HG03159 (cell line): ENCODE results near the gene MAPK8IP2.
A peak's percentile ranks its signal among the peaks of the same experiment; 100 is the strongest.

Source experiments
- ATAC-seq: cut with Tn5 transposase; IDR thresholded peaks from one replicate; pipeline ENCODE4 v1.9.1; 2021; ENCODE audit warnings: mild to moderate bottlenecking, moderate library complexity; ENCODE audit not compliant: unreplicated experiment

Gene MAPK8IP2

DNA sequence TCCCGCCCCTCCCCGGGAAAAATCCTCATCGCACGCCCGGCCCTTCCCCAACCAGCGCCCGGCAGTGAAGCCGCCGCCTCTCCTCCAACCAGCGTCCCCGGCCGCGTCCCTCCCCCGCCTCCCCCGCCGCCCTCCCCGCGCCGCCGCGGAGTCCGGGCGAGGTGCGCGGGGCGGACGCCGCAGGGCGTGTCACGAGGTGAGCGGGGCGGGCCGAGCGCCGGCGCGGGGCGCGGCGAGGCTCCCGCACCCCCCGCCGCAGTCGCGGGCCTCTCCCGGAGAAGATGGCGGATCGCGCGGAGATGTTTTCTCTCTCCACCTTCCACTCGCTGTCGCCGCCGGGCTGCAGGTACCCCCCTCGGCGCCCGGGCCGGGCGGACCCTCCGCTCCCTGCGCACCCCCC lies at the start of gene MAPK8IP2:
Gene MAPK8IP2, plus strand, starts transcription at position 256 of the 400 bp plus-strand sequence. Its CDS starts 26 bp downstream, at position 282.
- ATAC-seq, result no peak

DNA sequence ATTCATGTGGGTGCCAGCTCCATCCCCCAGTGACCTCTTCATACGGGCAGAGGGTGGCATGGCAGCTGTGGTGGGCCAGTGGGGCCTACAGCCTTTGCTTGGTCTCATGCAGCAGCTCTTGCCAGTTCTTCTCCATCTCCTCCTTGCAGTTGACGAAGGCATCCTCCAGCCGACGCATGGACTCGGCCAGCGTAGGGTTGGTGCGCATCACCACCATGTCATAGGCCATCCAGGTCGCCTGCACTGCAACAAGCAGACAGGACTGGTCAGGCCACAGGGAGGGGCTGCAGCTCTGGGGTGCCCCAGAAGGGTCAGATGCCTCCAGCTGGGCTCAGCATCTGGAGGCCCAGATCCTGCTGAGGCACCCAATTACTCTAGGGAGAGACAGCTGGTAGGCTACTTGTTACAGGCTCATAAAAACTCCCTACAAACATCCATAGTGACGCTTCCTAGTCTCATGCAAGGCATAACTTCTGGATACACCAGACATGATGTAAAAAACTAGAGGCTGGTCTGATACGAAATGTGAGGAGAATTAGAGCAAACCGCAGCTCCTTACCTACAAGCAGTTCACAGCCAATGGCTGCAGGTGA lies 49.3 kb upstream of the MAPK8IP2 start:
- no peak for ATAC-seq

DNA sequence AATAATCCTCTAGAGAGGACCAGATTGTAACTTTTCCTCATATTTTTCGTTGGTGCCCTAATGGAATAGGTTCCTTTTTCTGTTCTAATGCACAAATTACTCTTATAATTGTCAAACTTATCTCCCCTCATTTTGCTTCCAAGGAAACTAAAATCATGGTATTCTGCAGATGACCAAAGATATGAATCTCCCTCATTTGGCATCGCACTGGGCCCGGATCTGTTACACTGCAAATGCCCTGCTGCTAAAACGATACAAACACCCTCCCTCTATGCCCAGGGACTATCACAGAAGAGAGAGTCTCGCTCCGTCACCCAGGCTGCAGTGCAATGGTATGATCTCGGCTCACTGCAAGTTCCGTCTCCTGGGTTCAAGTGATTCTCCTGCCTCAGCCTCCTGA lies 47.3 kb upstream of the MAPK8IP2 start:
- ATAC-seq, result no peak

DNA sequence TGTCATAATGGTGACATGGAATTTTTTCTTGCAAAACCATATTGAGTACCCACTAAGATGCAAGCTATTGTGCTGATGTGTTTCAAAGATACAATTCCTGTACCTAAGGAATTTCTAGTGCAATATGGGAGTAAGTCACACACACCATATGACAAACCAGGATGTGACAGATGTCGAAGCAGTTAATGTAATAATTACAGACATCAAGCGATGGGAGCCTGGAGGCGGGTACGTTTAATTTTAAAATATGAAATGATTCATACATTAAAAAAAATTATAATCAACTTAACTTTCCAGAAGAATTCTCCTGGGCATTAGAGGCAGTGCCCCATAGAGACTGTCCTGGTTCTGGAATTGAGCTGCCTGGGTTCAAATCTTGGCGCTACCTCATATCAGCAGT lies 43.9 kb upstream of the MAPK8IP2 start:
- ATAC-seq, result no peak

DNA sequence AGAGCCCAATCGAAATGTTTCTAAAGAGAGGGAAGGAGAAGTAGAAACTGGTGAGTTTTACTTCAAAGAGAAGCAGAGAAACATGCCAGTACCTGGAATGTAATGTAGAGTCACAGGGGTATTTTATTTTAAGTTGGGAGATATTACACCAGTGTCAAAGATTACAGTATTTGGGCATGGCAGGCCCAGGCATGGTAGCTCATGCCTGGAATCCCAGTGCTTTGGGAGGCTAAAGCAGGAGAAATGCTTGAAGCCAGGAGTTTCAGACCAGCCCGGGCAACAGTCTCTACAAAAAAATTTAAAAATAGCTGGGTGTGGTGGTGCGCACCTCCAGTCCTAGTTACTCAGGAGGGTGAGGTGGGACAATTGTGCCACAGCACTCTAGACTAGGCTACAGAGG lies 40.6 kb upstream of the MAPK8IP2 start:
- ATAC-seq, result no peak

DNA sequence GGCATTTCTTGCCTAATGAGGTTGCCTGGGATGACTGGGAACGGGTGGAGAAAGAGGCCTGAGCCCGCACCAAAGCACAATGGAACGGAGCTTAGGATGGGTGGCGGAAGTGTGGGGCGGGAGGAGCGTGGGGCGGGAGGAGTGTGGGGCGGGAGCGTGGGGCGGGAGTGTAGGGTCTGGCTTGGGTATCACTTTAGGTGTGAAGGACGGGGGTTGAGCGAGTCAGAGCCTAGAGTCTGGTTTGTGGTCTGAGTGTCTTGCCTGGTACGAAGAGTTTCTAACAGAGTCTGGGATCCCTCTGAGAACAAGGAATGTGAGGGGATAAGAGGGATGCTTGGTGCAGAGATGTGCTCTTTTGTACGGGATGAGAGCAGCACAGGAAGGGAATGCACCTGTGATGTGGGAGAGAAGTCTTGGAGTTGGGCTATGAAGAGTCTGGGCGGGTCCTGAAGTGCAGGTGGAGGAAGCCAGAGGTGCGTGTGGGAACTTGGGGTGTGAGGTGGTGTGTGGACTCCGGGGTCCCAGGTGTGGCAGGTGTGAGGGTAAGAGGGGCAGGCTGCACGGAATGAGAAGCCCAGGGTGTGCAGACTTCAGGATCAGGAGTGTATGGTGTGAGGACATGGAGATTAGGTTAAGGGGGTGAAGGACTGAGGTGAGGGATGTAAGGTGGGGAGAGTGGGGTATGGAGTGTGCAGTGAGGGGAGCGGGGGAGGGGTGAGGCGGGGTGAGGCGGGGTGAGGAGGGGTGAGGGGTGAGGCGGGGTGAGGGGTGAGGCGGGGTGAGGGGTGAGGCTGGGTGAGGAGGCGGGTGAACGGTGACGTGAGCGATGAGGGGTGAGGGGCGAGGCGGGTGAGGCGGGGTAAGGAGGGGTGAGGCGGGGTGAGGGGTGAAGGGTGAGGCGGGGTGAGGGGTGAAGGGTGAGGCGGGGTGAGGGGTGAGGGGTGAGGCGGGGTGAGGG lies 38.9 kb upstream of the MAPK8IP2 start:
- no peak for ATAC-seq

DNA sequence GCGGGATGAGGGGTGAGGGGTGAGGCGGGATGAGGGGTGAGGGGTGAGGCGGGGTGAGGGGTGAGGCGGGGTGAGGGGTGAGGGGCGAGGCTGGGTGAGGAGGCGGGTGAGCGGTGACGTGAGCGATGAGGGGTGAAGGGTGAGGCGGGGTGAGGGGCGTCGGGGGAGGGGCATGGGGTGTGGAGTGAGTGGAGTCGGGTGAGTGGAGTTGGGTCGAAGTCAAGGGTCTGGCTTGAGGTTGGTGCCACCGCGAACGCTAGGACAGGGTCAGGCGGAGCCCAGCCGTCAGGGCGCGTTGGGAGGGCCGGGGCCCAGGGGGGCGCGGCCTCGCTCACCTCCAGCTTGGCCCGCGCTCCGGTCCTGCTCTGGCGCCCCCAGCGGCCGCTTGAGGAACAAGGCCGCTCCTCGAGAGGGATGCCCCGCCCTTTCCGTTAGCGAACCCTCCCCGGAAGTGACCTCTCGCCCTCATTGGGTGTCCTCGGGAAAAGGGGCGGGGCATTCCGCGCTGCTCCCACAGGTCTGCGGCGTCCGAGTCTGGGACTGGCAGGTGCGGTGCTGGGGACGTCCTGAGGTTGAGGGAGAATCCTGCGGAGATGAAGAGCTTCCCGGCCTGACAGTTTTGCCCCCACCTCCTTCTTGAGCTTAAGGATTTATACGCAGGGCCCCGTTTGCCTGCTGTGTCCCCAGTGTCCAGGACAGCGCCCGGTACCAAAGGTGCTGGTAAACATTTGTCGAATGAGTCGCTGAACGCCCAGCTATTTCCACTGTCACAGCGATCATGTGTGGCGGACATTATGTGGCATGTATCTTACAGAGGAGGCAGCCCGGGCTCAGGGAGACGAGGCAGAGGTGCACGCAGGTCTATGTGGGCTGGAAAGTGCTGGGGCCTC lies 37.8 kb upstream of the MAPK8IP2 start, which contains the start of gene SYCE3:
Gene SYCE3, minus strand, starts transcription at position 397 of the 890 bp plus-strand sequence. CDS start 6,514 bp downstream, outside the sequence.
- ATAC-seq, result peak; percentile 93

DNA sequence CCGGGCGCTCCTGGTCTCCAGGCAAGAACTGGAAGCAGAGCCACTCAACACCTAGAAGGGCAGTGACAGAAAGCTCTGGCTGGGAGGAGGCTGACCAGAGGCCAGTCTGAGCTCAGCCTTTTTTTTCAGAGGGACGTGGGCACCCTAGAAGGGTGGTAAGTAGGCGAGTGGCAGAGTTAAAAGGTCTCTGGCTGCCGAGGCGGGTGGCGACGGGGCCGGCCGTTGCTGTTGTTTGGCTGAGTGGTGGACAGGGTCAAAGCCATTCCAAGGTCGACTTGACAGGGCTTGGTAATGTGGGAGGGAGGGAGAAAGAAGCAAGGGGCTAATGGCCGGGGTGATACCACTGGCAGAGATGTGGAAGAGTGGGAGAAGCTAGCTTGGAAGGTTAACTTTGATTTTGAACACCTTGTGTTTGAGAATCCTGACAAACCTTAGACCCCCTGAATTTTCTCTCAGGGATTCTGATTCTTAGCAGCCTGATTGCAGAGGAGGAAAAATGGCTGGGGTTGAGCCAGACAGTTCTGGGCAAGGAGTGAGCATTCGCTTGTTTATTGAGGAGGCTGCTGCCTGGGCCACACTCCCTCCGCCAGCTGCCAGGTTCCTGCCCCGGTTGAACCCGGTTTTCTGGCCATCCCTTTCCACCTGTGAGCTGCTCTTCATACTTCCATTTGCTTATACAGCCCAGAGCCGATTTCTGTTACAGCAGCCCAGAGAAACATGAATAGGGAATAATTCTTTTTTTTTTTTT lies 37.0 kb upstream of the MAPK8IP2 start:
- ATAC-seq, result no peak

DNA sequence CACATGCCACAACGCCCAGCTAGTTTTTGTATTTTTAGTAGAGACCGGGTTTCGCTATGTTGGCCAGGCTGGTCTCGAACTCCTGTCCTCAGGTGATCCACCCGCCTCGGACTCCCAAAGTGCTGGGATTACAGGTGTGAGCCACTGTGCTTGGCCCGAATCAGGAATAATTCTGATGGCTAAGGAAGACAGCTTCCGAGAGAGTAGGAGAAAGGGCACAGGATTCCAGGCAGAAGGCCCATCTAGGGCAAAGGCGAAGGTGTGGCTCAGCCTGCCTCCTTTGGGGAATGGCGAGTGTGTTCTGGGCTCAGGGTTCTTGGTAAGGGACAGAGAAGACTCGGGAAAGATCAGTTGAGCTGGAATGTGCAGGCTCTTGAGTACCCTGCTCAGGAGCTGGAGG lies 36.3 kb upstream of the MAPK8IP2 start:
- no peak for ATAC-seq

DNA sequence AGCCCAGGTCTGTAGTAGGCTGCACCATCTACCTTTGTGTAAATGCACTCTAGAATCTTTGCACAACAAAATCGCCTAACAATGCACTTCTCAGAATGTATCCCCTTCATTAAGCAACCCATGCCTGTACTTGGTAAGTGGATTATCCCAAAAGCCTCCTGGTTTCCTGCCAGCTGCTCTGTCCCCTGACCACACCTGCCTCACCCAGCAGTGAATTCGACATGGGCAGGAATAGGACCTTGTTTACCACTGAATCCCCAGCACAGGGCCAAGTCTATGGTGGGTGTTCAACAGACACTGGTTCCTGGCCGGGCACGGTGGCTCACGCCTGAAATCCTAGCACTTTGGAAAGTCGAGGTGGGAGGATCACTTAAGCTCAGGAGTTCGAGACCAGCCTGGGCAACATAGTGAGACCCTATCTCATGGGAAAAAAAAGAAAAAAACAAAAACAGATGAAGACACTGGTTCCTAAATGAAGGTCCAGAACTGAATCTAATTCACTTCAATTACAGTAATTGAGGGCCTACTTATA lies 32.8 kb upstream of the MAPK8IP2 start:
- ATAC-seq, result no peak

DNA sequence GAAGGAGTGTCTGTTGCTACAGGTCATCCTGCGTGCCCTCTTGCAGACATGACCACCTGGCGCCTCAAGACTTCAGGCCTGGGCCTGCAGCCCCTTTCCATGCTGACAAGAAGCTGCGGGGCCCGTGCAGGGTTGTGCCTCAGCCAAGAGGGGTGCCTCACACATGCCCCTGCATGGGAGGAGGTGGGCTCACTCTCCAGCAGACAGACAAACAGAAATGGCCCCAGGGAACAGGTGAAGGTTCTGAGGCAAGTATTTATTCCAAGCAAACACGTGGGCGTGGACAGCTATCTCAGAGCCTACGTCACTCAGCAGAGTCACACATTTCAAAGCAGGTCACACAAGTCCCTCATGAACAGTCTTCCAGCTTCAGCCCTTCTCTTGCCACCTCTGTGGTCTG lies 32.0 kb upstream of the MAPK8IP2 start:
- no peak for ATAC-seq

DNA sequence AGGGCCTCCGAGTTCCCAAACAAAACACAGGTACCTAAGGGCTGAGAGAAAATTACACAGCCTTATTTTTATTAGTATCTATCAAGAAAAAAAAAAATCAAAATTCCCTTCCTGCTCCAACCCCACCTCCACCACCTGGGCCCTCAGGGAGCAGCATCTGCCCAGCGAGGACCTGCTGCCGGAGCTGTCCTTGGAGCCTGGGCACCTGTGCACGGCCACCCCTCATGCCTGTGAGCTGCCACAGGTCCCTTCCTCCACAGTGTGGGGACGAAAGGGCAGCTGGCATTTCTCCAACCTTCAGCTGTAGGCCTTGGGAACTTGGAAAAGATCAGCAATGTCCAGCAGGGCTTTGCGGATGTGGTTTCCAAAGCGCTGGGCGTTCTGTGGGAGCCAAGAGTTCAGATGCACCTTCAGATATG lies 31.5 kb upstream of the MAPK8IP2 start:
- no peak for ATAC-seq

DNA sequence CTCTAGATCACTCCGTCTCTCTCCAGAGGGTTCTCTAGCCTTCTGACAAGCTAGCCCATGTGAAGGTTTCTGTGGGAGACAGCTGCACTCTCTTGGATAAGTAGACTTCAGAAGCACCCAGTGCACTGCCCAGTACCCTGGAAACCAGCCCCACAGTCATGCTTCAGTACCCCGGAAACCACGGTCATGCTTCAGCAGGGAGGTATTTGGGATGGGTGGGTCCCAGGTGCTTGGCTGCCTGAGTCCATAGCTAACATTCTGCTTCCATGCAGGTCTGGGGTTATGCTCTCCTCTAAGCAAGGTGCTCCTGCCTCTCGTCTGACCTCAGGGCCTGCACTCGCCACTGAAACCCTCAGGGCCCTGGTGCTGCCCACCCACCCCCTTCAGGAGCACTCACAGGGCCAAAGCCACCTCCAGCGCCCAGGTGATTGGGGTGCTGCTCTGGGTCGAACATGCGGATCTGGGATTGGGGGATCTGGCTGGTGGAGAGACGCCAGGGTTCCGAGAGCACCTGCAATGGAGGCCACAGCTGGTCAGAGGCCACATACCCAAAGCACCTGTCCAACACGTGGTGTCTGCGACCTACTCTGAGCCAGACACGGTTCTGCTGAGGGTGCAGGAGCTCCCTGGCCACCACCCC lies 30.6 kb upstream of the MAPK8IP2 start:
- ATAC-seq, result no peak

DNA sequence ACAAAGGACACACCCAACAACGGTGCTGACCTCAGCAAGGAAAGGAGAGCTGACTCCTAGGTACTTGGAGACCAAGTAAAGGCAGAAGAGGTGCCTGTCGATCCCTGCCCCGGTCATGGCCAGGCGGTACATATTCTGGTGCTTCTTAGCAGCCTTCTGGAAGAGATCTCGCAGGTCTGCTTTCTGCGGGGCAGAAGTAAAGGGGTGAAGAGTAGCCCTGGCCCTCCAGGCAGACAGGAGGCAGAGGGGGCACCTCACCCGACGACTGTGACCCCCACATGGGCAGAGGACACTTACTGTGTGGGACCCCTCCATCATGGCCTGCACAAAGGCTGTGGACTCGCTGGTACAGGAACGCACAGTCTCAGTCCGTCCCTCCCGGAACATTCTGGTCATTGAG lies 29.7 kb upstream of the MAPK8IP2 start:
- no peak for ATAC-seq

DNA sequence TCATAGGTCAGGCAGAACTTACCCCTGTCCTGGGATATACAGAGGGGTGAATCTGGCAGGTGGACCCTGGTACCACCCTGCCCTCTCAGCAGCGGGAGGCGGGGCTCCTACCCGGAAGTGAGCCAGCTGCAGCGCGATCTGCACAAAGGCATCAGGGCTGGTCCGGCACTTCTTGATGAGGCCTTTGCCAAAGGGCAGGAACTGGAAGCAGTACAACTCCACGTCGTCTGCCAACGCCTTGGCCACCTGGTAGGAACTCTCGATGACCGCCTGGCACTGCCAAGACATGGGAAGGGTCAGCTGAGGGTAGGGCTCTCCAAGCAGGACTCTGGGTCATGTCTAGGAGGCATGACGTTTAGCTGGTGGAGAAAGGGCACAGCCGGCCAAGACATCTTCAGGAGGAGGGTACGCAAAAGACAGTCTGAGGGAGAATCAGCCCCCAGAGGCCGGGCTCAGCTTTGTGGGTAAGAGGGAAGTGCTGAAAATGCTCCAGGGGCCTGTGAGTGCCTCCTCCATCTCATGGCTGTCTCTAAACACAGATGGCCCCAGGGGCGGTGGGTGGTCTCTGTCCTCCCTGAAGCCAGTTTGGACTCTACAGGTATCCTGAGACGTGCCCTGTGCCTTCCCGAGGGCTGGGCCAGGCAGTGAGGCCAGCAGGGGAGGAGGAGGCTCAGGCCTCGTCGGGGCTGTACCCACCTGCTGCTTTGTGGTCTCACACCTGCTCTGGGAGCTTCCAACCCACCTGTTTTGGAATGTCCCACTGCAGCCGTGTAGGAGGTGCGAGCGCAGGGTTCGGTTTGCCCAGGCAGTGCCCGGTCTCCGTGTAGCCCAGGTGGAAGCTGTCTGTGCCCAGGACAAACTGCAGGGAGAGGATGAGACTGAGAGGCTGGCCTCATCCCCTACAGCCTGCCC lies 29.1 kb upstream of the MAPK8IP2 start:
- ATAC-seq, result no peak

DNA sequence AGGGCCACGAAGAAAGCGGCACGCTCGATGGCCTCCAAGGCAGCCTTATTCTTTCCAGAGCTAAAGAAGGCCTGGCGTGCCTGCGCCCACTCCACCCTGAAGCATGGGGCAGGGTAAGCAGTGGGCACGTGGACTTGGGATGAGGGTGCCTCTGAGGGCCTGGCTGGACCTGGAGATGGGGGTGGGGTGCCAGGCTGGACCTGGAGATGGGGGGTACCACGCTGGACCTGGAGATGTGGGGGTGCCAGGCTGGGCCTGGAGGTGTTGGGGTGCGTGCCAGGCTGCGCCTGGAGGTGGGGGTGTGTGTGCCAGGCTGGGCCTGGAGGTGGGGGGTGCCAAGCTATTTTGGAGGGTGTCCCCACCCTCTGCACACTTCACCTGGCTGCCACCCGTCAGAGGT lies 27.6 kb upstream of the MAPK8IP2 start:
- no peak for ATAC-seq

DNA sequence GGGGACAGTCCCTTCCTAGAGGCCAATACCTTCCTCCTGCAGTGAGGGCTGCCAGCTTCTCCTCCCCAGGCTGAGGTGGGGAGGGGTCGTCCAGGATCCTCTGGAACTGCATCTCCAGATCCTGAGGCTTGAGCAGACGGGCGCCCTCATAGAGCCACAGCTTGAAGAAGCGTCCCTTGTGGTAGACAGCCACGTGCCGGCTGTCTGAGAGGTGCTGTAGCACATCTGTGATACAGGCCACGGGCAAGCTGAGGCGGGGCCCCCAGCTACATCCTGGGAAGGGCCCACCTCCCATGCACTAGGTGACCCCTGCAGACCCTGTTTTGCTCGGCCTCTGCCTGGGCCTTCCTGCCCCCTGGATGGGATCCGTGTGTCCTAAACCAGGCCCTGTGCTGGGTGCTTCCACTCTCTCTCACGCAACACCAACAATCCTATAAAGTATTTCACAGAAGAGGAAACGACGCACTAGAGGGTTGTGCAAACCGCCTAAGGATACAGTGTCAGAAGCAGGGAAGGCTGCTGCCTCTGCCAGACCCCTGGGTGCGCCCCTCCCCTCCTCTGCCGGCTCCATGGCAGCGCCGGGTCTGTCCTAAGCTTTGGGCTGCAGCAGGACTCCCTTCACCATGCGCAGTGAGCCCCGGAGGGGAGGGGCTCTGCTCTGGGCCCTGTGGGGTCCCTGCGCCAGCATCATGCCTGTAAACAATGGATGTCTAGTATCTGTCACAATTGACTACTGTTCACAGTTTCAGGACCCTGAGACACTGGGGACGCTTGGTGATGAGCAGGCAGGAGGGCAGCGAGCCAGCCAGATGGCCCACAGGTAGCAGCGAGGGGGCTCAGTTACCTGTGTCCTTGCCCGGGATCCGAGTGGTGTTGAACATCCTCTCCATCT lies 26.9 kb upstream of the MAPK8IP2 start:
- no peak for ATAC-seq

DNA sequence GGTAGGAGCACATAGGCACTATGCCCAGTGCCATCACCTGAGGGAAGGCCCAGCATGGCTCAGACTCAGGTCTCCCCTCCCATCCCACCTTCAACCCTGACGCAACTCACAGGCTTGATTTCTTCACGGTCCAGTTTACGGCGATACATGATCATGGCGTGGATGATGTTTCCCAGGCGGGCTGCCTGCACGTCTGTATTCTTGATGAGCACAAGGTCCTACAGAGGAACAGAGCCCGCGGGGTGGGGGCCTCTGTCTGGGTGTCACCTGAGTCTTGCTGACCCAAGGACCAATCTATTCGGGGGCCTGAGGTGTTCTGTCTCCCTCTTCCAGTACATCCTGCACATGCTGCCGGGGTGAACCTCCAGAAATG lies 26.2 kb upstream of the MAPK8IP2 start:
- no peak for ATAC-seq
